ENCODE results near the gene RNPS1.
A peak's percentile ranks its signal among the peaks of the same experiment; 100 is the strongest.

Gene RNPS1

DNA sequence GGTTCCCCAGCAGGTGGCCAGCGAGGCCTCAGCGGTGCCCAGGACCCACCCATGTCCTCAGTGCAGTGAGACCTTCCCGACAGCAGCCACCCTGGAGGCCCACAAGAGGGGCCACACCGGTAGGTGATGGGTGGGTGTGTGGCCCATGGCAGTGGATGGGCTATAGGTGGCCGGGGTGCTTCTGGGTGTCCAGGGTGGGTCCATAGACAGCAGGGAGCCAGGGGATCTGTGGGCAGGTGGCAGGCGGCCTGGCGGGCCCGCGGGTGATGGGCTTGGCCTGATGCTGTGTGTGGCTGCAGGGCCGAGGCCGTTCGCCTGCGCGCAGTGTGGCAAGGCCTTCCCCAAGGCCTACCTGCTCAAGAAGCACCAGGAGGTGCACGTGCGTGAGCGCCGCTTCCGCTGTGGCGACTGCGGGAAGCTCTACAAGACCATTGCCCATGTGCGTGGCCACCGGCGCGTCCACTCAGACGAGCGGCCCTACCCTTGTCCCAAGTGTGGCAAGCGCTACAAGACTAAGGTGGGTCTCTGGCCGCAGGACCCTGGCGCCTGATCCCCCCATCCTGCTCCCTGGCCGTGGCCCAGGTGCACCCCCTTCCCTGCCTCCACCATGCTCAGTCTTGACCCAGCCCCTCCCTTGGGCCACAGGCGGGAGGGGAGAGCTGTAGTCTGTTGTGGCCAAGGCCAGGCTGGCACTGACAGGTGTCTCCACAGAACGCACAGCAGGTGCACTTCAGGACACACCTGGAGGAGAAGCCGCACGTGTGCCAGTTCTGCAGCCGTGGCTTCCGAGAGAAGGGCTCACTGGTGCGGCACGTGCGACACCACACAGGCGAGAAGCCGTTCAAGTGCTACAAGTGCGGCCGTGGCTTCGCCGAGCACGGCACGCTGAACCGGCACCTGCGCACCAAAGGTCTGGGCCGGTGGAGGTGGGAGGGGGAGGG lies 33.8 kb downstream of the RNPS1 start:
- no peak for DNase-seq

DNA sequence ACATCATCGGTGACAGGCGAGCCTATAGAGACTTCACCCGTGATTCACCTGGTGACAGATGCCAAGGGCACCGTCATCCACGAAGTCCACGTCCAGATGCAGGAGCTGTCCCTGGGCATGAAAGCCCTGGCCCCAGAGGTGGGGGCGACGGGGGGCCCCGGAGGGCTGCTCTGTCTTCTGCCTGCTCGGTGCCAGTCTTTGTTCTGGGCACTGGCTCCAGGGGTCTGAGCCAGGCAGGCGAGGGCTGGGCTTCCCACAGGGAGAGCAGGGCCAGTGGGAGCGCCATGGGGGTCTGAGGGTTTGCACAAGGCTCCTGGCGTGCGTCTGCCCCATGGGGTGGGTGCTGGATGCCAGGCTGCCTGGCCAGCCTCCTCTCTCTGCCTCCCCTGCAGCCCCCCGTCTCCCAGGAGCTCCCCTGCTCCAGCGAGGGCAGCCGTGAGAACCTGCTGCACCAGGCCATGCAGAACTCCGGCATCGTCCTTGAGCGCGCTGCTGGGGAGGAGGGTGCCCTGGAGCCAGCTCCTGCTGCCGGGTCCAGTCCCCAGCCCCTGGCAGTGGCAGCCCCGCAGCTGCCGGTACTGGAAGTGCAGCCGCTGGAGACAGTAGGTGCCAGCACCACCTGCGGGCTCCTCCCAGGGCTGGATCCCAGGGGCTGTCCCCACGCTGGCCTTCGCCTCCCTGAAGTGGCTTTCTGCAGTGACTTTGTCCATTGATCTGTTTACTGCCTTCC lies 34.7 kb downstream of the RNPS1 start:
- no peak for DNase-seq

DNA sequence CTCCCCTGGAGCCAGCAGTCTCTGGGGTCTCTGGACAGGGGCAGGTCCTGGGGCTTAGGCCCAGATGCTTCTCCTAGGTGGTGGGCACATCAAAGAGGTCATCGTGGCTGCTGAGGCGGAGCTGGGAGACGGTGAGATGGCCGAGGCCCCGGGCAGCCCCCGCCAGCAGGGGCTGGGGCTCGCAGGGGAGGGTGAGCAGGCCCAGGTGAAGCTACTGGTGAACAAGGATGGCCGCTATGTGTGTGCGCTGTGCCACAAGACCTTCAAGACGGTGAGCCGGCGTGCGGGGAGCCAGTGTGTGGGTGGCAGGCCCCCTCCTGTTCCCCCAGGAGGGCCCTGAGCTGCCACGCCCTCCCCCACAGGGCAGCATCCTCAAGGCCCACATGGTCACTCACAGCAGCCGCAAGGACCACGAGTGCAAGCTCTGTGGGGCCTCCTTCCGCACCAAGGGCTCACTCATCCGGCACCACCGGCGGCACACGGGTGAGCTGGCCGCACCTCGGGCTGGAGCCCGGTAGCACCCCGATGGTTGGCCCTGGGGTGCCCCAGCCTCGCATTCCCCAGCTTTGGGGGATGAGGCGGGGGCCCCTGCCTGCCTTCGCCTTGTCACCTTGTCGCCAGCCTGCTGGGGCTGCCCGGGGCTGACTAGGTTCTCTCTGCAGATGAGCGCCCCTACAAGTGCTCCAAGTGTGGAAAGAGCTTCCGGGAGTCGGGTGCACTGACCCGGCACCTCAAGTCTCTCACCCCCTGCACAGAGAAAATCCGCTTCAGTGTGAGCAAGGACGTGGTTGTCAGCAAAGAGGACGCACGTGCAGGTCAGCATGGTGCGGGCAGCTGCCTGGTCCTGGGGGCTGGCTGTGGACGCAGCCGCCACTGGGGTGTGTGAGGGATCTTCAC lies 35.6 kb downstream of the RNPS1 start:
- DNase-seq: no peak

DNA sequence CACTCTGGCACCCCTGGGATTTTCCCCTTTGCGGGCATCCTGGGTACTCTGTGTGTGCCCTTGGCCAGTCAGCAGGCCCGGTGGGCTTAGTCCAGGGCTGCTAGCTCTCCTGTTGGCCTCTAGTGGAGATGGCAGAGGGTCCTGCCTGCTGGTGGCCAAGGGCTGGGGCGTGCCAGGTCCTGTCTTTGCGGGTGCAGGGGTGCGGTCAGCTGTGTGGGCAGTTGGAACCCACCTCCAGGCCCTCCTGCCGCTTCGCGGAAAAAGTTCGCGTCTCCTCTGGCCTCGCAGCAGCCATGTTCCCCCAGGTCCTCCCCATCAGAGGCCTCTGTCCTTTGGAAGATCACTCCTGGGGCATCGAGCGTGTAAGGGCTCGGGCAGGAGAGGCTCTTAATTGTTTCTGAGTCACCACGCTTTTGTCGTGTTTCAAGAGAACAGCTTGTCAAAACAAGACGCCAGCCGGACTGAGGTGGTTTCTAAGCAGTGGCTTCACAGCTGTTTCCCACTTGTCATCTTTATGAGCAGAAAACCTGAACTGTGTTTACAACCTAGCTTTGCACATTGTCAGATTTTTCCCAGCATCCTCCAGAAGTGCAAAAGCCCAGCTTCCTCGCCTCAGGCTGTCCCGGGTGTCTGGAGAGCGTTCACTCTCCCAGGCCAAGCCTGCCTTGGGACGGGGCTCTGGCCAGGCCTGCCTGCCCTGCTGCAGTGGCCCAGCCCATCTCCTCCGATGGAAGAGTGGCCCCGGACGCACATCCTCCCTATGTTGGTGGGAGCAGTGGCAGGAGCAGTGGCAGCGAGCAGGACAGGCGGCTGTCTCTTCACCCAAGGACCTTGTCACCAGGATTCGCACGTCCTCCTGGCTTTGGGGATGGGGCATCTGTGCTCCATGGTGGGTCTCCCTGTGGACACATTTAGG lies 36.7 kb downstream of the RNPS1 start:
- no peak for DNase-seq

DNA sequence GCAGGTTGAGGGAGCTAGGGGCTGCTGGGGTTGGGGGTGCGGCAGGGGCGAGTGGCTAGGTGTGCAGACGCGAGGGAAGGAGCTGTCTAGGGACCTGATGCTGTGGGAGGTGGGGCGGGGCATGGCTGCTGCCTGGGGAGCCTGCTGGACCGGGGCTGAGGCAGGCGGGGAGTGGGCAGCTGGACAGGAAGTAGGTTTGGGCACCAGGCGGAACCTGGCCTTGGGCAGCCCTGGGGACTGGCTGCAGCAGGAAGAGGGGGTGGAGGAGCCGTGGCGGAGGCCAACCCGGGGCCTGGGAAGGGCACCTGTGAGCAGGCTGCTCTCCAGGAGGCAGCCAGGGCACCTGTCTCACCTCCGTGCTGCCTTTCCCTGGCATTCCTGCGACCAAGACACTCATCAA lies 37.5 kb downstream of the RNPS1 start:
- no peak for DNase-seq

DNA sequence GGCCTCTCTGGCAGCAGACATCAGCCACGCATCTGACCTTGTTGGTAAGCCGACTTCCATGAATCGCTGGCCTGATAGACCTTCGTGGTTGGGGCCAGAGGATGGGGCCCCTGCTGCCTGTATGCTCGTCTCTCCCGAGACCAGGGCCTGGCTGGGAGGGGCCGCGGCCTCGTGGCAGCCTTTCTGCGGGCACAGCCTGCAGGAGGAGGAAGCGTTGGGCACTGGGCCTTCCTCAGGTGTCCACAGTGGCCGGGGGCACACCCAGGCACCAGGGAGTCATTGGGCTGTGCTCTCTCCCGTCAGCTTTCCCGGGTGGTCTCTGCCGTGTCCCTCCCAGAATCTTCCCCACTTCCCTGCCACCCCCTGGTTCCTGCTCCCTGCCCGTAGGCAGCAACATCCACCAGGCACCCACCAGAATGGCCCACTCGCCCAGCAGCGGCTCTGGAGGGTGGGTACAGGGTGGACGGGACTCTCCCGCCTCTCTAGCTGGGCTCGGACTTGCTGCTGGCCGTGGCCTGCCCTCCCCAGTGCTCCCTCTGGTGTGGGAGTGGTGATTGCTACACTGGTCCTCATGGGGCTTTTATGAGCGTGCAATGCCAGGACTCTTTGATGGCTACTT lies 38.2 kb downstream of the RNPS1 start:
- DNase-seq: no peak

DNA sequence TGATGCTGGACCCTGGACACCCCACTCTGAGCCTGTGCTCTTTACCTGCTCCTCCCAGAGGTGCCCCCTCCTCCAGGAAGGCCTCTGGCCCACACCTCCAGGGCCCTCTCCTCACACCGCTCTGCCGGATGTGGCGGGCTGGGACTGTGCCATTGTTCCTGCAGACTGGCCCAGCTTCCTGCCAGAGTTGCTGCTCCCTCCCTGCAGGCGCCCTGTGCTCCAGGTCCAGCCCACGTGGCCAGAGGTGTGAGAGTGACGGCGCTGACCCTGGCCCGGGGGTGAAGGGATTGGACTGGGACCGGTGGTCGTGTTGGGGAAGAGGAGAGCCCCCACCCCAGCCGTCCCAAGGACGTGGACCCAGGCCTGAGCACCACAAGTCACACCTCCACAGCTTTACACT lies 38.8 kb downstream of the RNPS1 start:
- DNase-seq: no peak

DNA sequence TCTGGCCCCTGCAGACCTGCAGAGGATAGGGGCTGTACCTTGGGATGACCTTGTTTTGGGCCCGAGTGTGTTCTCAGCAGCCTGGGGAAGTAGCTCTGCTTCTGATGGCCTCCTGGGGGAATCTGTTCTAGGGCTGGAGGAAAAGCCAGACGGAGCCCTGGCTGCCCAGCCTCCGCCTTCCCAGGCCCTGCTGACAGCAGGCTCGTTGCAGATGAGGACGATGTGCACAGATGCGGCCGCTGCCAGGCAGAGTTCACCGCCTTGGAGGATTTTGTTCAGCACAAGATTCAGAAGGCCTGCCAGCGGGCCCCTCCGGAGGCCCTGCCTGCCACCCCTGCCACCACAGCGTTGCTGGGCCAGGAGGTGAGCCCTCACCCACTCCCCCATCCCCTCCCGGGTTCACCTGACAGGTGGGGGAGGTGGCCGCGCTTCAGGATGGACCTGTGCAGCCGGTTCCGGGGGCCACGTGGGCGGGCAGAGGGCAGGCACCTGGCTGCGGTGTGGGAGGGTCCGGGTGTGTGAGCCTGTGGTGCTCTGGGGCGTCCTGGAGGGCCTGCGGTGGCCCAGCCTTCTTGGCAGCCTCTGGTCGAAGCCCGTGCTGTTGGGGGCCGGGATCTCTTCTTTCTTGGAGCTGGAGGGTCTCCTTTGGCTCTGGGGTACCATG lies 39.6 kb downstream of the RNPS1 start:
- no peak for DNase-seq

DNA sequence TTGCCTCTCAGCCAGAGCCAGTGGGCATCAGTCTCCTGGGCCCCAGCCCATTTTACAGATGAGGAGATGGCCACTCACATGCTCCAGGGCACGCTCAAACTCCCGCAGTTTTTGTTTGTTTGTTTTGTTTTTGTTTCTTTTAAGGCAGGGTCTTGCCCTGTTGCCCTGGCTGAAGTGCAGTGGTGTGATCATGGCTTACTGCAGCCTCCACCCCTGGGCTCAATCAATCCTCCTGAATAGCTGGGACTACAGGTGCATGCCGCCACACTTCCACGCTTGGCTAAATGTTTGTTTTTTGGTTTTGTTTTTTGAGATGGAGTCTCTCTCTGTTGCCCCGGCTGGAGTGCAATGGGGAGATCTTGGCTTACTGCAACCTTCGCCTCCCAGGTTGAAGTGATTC lies 41.0 kb downstream of the RNPS1 start:
- DNase-seq: no peak

DNA sequence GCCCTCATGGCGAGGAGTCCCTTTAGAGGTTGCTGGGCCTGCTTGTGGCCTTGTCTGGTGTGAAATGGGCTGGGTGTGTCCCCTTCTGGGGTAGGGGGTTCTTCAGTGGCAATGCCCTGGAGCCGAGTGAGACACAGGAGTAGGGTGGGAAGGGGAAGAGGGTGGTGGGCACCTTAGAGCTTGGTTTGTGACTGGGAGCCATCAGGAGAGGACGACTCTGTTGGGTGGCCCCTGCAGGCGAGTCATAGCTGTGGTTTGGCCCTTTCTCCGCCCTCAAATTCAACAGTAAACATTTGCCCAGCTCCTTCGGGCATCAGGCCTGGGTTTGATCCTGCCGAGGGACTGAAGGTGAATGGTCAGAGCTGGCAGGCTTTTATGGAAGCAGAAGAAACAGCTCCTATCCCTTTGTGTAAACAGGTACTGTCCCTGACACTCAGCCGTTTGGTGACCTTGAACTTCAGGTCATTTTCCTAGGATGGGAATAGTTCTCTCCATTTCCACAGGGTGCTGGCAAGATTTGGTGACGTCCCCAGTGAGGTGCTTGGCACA lies 41.6 kb downstream of the RNPS1 start:
- DNase-seq: peak; percentile 15

DNA sequence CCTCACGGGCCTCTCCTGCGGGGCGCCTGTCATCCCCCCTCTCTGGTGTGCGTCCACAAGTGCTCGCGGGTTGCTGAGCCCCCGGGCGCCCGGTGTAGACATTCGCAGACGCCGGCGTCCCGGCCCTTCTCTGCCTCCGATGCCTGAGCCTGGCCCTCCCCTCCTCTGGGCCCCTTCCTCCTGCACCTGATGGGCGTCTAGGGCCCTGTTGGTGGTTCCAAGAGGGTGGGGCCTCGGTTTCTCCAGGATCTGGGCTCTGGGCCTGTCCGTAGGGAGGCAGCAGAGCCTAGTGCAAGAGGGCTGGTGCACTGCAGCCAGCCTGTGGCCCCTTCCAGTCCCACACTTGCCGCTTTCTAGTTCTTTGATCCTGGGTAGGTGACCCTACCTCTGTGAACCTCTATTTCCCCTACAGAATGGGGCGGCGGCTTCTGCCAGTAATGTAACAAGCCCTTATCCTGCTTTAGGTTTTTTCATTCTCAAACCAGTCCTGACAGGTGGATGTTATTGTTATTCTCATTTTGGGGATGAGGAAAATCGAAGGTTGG lies 43.9 kb downstream of the RNPS1 start:
- peak; percentile 10 for DNase-seq

DNA sequence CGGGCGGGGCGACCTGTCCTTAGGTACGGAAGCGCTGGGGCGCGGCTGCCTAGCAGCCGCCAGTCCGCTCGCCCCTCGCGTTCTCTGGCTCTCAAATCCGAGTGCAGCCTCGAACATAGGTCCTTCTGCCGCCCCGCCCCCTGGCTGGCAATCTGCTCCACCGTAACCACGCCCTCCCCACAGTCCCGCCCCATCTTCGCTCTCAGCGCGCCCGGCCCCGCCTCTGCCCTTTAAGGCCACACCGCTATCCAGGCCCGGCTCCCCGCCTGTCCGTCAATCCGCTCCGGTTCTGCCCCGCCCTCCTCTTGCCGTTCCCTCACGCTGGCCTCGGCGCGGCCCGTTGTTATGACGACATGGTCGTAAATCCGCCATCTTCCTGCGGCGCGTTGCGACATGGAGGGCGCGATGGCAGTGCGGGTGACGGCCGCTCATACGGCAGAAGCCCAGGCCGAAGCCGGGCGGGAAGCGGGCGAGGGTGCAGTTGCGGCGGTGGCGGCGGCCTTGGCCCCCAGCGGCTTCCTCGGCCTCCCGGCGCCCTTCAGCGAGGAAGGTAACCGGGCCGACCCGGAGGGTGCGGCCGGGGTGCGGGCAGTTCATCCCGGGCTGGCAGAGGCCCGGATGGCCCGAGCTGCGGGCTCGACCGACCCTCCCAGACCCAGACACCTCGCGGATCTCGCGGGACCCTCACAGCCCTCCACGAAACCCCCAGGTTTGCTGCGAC lies 44.5 kb downstream of the RNPS1 start, which contains the start of gene E4F1:
E4F1 (plus strand) TSS at position 371 of the 721 bp plus-strand sequence; CDS start at position 394, 23 bp downstream.
- peak; percentile 100 for DNase-seq

DNA sequence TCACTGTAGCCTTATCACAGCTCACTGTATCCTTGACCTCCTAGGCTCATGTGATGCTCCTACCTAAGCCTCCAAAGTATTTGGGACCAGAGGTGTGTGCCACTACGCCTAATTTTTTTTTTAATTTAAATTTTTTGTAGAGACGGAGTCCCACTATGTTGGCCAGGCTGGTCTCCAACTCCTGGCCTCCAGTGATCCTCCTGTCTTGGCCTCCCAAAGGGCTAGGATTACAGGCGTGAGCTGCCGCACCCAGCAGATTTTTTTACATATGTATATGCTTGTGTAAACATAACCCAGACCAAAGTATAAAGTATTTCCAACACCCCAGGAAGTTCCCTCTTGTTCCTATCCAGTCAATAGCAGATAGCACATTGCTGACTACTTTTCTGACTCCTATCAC lies 51.6 kb downstream of the RNPS1 start:
- DNase-seq: no peak

DNA sequence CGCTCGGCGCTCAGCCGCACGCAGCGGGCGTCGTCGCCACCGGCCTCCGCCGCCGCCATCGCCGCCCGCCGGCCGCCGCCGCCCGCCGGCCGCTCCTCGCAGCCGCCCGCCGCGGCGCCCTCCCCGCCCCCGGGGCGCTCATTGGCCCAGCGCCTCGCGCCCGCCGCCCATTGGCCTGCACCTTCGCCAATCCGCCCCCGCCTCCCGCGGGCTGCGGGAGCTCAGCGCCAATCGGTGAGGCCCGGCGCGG lies 53.3 kb downstream of the RNPS1 start, which contains the start of gene PGP:
PGP (minus strand) TSS at position 122 of the 250 bp plus-strand sequence; CDS start at position 59, 63 bp downstream.
- no peak for DNase-seq

DNA sequence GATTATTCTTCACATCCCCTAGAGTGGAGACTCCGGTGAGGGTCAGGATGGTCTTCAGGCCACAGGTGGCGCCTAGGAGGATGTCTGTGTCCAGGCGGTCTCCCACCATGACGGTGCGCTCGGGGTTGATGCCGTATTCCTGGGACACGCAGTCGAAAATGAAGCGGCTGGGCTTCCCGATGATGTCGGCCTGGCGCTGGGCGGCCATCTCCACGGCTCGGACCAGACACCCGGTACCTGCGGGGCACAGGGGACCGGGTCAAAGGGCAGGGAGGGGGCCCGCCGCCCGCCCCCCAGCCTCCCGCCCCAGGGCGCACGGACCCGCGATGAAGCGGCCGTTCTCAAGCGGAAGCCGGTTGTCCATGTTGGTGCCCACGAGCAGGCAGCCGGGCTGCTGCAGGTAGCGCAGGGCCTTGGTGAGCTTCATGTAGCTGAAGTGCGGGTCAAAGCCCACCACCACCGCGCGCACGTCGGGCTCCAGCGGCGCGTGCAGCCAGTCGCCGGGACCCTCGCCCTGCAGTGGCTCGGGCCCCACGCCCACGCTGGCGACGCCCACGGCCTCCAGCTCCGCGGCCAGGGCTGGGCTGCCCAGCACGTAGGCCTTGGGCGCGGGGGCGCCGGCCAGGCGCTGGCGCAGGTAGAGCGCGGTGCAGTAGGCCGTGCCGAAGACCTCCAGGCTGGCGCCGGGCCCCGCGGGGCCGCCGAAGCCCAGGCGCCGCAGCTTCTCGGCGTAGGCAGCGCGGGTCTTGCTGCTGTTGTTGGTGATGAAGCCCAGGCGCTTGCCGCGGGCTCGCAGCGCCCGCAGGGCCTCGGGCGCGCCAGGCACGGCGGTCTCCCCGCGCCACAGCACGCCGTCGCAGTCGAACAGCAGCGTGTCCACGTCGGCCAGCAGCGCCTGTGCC lies 53.9 kb downstream of the RNPS1 start:
- DNase-seq: no peak

DNA sequence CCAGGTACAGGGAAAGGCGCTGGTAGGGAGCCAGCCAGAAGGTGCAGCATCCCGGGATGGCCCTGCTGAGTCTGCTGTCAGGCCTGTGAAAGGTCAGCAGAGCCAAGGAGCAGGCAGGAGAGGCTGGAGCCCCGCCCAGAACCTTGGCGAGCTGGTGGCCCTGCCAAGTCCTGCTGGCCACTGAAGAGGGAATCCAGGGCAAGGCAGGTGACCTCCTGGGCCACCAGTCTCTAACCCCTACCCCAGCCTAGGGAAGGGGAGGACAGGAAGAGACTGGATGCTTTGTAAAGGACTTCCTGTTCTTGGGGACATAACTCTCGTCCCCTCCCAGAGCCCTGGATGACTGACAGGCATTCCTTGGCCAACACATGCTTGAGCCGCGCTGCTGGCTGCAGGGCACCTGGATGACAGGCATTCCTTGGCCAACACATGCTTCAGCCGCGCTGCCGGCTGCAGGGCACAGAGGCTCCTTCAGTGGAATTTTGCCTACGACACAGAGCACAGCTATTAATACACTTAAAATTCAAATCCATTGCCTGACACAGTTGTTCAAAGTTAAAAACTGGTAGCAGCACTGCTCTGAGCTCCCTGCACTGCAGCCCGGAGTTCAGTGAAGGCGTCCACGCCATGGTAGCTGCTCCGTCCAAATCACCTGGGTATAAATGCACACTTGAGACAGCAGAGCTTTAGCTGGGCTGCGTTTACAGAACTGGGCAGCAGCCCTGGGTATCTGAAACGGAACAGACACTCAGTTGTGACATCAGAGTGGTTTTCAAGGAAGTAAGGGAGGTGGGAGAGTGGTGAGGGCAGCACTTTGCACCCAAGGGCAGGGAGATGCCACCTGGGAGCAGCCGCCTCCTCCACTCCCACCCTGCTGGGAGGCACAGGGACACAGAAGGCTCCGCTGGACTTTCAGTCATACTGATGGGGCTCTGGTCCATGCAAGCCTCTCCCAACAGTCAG lies 55.3 kb downstream of the RNPS1 start:
- no peak for DNase-seq

DNA sequence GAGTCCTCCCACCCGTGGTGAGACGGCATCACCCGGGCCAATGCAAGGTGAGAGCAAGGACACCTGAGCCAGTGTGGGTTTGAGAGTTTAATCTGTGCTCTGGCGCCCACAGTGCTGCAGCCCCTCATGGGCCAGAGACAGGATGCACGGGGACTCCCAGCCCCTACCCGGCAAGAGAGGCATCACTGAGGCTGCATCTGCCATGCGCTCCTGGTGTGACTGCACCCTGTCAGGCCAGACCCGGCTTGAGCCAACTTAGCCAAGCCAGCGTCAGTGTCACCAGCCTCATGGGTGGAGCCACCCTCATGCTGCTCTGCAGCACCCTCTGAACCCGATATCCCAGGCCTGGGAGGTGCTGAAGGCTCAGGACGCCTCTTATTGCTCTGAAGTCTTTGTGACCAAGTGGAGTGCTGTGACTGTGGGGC lies 56.0 kb downstream of the RNPS1 start:
- DNase-seq: no peak
